ENCODE data around the gene DTHD1.

The DTHD1 gene

GRCh38 chr4:36323816-36324419 lies 42.5 kb downstream of the DTHD1 start:
- no peak overlapping the region for H3K4me3 ChIP-seq (ENCODE audit: low read length)
- no peak for TF ChIP-seq CTCF (conservative IDR thresholded peaks at IDR 0.05; ENCODE audit: low read length)
- DNase-seq (ENCODE audit: low read depth) = no peak

- TF ChIP-seq CTCF (conservative IDR thresholded peaks at IDR 0.05; ENCODE audit: low read length) = no peak
- no peak overlapping the region for H3K4me3 ChIP-seq (ENCODE audit: low read length)
- no peak for DNase-seq (ENCODE audit: low read depth)
Measured at GRCh38 chr4:36324808-36325207, 43.4 kb downstream of the DTHD1 start.

DNA sequence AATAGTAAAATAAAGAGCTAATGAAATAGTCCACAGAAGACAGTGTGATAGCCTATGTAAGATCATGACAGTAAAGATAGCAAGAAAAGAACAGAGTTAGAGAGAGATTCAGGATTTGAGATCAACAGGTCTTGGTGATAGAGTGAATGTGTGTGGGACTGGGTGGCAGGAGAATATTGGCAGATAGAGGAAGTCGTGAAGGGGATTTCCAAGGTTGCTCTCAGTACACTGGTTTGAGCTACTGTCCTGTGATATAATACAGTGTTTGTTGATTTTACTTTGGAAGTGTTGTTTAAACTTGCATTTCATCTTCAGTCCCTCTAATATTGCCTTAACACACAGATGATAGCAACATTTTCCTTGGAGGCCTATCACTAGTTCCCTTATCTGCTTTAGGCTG lies 44.1 kb downstream of the DTHD1 start:
- no peak overlapping the region for H3K4me3 ChIP-seq (ENCODE audit: low read length)
- no peak for TF ChIP-seq CTCF (conservative IDR thresholded peaks at IDR 0.05; ENCODE audit: low read length)
- no peak for DNase-seq (ENCODE audit: low read depth)

GRCh38 chr4:36325926-36326325 lies 44.5 kb downstream of the DTHD1 start:
- TF ChIP-seq CTCF (conservative IDR thresholded peaks at IDR 0.05; ENCODE audit: low read length) = no peak
- DNase-seq (ENCODE audit: low read depth) = no peak
- H3K4me3 ChIP-seq (ENCODE audit: low read length) = no peak overlapping the region

GRCh38 chr4:36326476-36327029 lies 45.1 kb downstream of the DTHD1 start:
- no peak for TF ChIP-seq CTCF (conservative IDR thresholded peaks at IDR 0.05; ENCODE audit: low read length)
- no peak for DNase-seq (ENCODE audit: low read depth)

DNA sequence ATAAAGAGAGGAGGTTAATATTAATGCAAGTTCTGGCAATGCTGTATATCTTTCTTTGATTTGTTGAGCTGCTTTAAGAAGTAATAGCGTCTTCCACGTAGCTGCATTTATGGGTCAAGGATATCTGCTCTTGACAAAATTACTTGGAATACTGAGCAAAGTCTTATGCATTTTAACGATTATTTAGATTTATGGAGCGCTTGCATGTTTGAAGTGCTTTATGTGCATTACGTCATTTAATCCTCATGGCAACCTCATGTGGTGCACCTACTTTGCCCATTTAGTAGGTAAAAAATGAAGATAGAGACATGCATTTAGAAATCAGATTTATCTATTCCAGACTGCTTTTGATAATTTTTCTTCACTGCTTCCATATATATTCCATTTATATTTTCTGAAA lies 46.0 kb downstream of the DTHD1 start:
- no peak for DNase-seq (ENCODE audit: low read depth)
- no peak overlapping the region for H3K4me3 ChIP-seq (ENCODE audit: low read length)
- TF ChIP-seq CTCF (conservative IDR thresholded peaks at IDR 0.05; ENCODE audit: low read length) = no peak

More at GRCh38 chr4:36326476-36327029, 45.1 kb downstream of the DTHD1 start:
- H3K4me3 ChIP-seq (ENCODE audit: low read length) = no peak overlapping the region

GRCh38 chr4:36328130-36328529 lies 46.7 kb downstream of the DTHD1 start:
- H3K4me3 ChIP-seq (ENCODE audit: low read length) = no peak overlapping the region
- TF ChIP-seq CTCF (conservative IDR thresholded peaks at IDR 0.05; ENCODE audit: low read length) = no peak
- no peak for DNase-seq (ENCODE audit: low read depth)

Data from AG10803 (cell line).